NCI-H446 (cell line): ENCODE measurements around the gene ANKRD33.

Experiments
- DNase-seq, 2 experiments: peaks; one replicate each; lab custom pipeline; 2025; lab: John Stamatoyannopoulos, UW

Gene ANKRD33

GRCh38 chr12:51862947-51863346, 25.0 kb upstream of the ANKRD33 start:
- no peak for DNase-seq

GRCh38 chr12:51863363-51863932, 24.5 kb upstream of the ANKRD33 start:
- DNase-seq: no peak

GRCh38 chr12:51863933-51864832, 23.7 kb upstream of the ANKRD33 start:
- no peak for DNase-seq

DNA sequence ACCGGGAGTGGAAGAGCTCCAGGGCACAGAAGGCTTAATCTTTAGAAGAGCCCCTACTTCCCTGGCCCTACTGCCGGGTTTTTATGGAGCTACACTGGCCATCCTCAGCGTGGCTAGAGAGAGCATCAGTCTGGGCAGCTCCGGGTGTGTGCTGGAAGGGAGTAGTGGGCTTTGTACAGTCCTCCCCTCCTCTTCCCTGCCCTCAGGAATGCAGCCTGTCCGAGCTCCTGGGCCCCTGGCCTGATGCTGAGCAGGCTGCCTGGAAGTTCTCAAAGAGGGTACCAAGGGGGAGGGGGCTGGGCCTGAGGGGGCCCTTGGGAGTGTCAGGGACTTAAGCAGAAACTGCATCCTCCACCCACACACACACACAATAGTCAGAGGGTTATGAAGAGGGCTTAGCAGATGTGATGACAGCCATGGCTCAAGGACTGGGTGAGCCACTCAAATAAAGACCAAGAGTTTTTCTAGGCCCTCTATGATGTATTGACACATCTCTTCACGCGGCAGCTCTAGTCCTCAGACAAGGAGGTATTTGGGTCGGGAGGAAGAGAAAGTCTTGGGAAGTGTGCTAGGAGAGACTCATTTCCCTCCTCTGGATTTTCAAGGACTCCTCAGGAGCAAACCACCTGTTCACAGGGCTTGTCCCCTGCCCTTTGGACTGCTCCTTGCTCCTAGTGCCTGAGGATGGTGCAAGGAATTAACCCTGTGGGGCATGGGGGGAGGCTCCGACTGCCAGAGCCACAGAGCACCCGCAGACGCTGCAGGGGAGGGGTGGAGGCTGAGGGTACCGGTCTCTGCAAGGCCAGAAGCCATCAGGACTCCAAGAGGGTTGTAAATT, 22.9 kb upstream of the ANKRD33 start:
- DNase-seq: no peak

GRCh38 chr12:51865757-51866270, 22.1 kb upstream of the ANKRD33 start:
- no peak for DNase-seq

DNA sequence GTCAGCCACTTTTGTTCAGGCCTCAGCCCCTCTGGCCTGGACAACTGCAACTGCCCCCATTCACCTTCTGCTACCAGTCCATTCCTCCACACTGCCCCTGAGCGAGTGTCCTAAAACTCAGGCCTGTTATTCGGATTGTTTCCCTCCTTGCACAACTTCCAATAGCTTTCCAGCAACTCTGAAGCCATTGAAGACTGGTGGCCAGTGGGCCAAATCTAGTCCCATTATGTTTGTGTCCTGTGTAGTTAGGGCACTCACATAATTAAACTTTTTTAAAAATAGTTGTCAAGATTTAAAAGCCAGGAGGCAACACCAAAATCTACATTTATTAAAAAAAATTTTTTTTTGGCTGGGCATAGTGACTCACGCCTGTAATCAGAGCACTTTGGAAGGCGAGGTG, 21.6 kb upstream of the ANKRD33 start:
- DNase-seq: no peak

DNA sequence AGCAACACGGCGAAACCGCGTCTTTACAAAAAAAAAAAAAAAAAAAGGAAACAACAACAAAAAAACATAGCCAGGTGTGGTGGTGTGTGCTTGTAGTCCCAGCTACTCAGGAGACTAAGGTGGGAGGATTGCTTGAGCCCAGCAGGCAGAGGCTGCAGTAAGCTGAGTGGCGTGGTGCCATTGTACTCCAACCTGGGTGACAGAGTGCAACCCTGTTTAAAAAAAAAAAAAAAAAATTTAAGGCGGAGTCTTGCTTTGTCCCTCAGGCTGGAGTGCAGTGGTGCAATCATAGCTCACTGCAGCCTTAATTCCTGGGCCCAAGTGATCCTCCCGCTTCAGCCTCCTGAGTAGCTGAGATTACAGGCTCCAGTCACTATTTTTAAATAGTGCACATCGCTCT, 21.1 kb upstream of the ANKRD33 start:
- DNase-seq: no peak

- no peak for DNase-seq
Measured at GRCh38 chr12:51867371-51867770, 20.5 kb upstream of the ANKRD33 start.

GRCh38 chr12:51867796-51868428, 20.0 kb upstream of the ANKRD33 start:
- no peak for DNase-seq

GRCh38 chr12:51868821-51869495, 18.9 kb upstream of the ANKRD33 start:
- no peak for DNase-seq

DNA sequence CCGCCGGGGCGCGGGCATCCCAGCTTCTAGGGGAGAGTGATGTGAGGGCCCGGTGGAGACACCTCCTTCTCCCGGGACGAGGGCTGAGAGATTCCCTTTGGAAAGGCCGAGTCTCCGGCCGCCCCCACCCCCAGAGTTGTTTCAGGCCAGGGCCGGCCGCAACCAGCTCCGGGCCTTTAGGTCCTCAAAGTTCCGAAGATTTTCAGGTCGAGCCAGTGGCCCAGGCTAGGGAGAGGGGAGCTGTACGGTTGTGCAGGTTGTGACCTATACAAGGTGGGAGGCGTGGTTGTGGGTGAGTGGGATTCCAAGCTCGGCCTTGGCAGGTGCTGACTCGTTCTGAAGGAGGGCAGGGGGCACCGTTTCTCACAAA, 18.4 kb upstream of the ANKRD33 start:
- no peak for DNase-seq

- no peak for DNase-seq
Measured at GRCh38 chr12:51869931-51870330, 18.0 kb upstream of the ANKRD33 start.

- no peak for DNase-seq
Measured at GRCh38 chr12:51870504-51870903, 17.4 kb upstream of the ANKRD33 start.

DNA sequence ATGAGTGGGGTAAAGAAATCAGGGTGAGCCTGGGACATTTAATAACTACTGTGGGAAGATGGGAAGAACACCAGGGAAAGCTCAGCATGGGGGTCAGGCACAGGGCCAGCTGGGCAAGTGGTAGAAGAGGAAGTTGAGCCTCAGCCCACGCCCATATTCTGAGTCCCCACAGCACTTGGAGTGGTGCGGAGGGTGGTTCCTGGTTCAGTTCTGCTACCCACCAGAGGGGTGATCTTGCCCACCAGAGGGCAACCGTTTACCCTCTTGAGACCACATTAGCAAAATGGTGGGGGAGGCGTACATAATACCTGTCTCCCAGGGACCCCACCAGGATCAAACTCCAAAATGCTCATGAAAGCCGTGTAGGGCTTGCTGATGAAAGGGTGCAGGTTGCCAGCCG, 16.8 kb upstream of the ANKRD33 start:
- DNase-seq: no peak

DNA sequence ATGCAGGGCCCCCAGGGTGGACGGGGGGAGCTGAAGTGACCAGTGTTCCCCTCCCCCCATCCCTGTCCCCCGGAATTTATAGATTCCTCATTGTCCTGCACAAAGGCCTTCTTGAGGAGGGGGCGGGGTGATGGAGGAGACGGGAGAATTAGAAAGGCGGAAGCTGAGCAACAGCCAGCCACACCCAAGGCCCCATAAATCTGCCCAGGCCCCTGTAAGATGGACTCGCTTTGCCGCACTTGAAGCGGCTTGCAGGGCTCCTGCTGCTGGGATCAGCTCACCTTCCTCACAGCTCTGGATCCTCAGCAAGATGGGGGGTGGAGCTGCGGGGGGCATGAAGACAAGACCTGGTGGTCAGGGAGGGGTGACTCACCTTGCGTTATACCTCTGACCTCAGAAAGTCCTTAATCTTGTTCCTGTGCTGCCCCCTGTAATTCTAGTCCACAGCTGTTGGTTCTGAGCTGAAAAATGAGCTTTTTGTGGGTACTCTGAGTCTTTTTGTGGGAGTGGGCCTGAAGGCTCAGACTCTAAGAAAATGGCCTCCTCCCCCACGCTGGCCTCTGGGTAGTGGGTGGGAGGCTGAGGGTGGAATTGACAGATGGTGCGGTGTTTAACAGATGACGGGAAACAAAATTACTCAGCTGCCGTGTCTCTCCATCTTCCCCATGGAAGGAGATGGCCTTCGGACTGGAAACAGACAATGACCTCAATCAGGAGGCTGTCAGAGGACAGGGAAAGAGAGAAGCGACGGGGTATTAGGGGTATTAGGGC, 15.8 kb upstream of the ANKRD33 start:
- no peak for DNase-seq

- DNase-seq: no peak
Measured at GRCh38 chr12:51872689-51872981, 15.3 kb upstream of the ANKRD33 start.

DNA sequence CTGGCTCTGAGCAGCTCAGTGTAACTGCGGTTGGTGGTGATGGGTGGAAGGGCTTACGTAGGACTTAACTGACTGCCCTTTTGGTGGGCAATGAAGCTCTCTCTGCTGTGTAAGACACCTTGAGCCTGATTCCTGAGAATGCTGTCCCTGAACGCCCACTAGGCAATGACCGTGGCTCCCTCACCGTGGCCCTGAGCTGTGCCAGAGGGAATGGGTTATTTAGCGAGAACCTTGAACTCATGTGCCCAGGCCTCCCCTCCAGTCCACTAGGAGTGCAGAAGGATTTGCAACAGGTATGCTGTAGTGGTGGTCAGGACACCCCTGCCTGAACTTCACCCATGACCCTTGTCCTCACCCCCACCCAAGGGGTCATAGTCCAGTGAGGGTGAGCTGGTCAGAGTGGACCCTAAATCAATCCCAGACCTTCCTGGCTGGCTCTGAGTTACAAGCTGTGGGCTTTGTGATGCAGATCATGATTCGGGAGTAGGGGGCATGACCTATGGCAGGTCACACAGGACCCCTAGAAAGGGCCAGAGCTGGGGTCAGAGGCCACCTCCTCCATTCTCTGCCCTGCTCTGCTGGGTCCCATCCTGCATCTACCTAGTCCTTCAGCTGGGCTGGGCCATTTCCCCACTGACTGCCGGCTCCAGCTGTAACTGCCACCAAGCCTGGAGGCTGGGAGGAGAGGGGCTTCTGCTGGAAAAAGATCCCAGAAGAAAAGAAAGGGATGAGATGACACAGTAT, 14.5 kb upstream of the ANKRD33 start:
- DNase-seq: no peak

GRCh38 chr12:51874000-51874399, 13.9 kb upstream of the ANKRD33 start:
- peak in 1 of 2 experiments; percentile 6 for DNase-seq

DNA sequence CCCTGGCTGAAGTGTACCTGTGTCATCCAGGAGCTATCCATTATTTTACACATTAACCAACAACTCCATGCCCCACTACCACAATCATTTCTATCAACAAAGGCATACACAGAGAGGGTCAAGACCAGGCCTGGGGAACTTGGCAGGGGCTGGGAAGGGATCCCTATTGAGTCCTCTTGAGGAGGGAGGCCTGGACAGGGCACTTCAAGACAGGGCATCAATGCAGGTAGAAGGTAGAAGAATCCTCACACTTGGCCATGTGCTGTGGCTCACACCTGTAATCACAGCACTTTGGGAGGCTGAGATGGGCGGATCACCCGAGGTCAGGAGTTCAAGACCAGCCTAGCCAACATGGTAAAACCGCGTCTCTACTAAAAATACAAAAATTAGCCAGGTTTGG, 13.4 kb upstream of the ANKRD33 start:
- DNase-seq: no peak

- no peak for DNase-seq
Measured at GRCh38 chr12:51879102-51879501, 8.8 kb upstream of the ANKRD33 start.
